IPS DF 4.7 (cell line): Measurements from ENCODE around the gene COA4.

Experiments used
- DNase-seq: peaks from one replicate; pipeline ENCODE4 v3.0.0-alpha.2; 2013; ENCODE audit warnings: low spot score; ENCODE audit errors: extremely low read depth

Gene COA4

GRCh38 chr11:73876424-73877310 lies at the start of gene COA4, which contains the start of gene PAAF1:
TSS of gene COA4 (minus strand) at chr11:73876846. CDS start at chr11:73873378, 3,468 bp downstream.
TSS of gene PAAF1 (plus strand) at chr11:73876999. CDS start at chr11:73877022, 23 bp downstream.
- DNase-seq, result peak; percentile 92

DNA sequence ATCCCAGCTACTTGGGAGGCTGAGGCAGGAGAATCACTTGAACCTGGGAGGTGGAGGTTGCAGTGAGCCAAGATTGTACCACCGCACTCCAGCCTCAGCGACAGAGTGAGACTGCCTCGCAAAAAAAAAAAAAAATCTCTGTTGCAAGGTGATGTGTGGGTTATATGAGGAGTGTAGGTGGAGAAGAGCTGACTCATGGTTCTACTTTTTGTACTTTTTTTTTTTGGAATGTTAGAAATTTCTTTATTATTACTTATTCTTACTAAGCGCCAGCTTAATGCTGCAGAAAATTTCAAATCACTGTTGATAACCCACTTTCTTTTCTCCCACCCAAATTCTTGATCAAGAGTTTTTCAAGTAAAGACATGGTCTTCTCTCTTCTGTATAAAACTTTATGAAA lies 44.5 kb upstream of the COA4 start:
- DNase-seq, result no peak

DNA sequence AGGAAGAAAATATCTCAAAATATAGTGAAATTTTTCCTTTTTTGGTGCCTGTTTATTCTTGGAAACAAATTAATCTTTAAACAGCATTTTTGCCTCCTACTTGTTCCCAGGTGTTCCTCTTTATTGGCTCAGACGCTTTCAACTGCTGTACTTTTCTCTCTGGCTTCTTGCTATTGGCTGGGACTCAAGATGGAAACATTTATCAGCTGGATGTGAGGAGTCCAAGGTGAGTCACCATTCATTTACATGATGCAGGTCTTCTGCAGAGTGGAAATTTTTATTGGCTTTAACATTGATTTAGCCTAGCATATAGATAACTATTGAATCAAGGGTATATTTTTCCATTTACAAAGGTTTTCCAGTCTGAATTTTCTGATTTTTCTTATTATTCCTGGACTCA lies 39.8 kb upstream of the COA4 start:
- no peak for DNase-seq

- DNase-seq, result no peak
These were observed 37.6 kb upstream of the COA4 start for GRCh38 chr11:73914284-73914683.

DNA sequence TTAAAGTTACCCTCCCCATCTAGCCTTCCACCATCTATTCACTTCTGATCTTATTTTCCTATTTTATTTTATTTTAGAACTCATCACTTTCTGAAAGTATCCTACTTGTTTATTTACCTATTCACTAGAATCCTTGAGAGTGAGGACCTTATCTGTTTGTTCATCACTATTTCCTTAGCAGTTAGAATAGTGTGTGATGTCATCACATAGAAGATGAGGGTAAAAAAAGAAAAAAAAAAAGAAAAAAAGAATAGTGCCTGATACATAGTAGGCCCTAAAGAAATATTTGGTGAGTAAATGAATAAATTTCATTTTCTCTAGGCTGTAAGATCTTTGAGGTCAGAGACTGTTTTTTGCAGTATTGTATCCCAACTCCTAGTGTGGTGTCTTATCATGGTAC lies 36.8 kb upstream of the COA4 start:
- DNase-seq, result no peak

GRCh38 chr11:73912026-73912425 lies 35.4 kb upstream of the COA4 start:
- DNase-seq, result no peak

GRCh38 chr11:73907191-73907590 lies 30.5 kb upstream of the COA4 start:
- no peak for DNase-seq

GRCh38 chr11:73902303-73902702 lies 25.7 kb upstream of the COA4 start:
- DNase-seq, result no peak

- DNase-seq, result no peak
These were observed 18.2 kb upstream of the COA4 start for GRCh38 chr11:73894725-73895335.

- DNase-seq, result no peak
These were observed 16.4 kb upstream of the COA4 start for GRCh38 chr11:73893041-73893440.

DNA sequence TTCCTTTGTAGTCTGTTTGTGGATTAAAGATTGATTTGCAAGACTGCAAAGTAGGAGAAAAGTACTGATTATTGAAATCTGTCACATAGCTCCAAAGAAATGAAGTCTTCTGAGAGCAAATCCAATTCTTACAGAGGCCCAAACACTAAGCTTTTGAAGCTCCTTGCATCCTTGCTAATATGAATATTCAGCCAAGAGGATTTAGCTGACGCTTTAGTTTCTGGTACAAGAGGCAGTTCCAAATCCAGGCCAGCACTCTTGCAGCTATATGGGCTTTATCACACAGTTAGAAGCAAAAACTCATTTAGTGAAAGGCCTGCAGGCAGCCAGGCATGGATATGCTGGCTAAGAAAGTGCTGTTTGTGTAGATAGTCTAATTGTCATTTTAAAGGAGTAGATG lies 12.9 kb upstream of the COA4 start:
- DNase-seq, result no peak

- no peak for DNase-seq
These were observed 12.4 kb upstream of the COA4 start for GRCh38 chr11:73889019-73889418.

GRCh38 chr11:73888244-73888643 lies 11.6 kb upstream of the COA4 start:
- no peak for DNase-seq

DNA sequence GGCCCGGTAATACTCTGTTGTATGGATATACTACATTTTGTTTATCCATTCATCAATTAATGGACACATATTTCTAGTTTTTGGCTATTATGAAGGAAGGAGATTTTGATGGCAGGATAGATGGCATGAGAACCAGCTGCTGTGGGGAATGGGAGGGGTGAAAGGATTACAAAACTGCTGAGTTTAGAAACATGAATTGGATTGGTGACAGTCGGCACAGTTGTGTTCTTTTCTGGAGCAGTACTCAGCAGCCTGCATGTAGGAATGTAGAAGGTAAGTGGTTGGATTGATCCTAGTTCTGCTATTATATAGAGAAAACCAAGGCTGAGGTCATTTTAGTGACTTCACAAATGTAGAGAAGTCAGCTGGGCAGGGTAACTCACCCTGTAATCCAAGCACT lies 7.2 kb upstream of the COA4 start:
- no peak for DNase-seq

DNA sequence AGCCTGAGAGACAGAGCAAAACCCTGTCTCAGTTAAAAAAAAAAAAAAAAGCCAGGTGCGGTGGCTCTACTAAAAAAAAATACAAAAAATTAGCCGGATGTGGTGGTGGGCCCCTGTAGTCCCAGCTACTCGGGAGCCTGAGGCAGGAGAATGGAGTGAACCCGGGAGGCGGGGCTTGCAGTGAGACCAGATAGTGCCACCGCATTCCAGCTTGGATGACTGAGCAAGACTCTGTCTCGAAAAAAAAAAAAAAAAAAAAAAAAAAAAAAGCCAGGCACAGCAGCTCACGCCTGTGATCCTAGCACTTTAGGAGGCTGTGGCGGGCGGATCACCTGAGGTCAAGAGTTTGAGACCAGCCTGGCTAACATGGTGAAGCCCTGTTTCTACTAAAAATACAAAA lies 3.8 kb upstream of the COA4 start:
- peak; percentile 9 for DNase-seq

DNA sequence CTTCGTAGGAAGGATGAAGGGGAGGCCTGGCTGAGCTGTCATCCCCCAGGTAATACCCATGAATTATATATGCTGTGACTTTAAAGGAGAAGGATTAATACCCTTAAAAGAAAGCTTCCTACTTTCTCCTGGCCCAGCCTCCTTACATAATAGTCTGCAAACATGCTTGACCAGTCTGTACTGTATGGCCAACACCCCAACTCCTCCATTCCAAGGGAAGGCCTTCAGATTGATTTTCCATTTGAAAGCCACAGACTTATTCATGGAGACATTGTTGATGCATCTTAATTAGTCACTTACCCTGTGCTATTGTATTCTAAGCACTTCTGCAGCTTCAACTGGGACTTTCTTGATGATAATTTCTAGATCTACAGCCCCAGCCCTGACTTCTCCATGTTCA lies 2.1 kb upstream of the COA4 start:
- no peak for DNase-seq

GRCh38 chr11:73875840-73876239 lies 806 bp downstream of the COA4 start:
- DNase-seq, result no peak

GRCh38 chr11:73875380-73875779 lies 1.3 kb downstream of the COA4 start:
- DNase-seq, result no peak

DNA sequence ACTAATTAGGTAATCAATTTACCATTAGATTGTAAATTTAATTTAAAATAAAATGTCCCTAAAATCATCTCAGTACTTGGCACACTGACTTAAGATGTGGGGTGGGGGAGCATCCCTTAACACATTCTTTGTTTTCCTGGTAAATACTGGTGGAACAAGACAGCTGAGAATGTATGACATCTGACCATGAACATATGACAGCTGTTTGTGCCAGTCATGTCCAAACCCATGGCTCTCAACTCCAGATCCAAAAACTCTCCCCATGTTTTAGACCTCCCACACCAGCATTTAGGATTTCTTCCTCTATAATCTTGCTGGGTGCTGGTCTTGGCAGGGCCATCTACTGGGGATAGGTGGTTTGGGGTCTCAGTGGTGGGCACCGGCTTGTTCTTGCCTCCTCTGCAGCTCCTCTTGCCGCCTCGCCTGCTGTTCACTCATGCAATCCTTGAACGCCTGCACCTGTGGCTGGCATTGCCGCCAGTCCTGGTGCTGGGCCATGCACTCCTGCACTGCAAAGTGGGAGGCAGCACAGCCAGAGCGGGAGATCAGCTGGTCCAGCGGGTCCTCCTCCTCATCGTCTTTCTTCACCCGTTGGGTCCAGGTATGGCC lies 3.8 kb downstream of the COA4 start:
- DNase-seq, result no peak

DNA sequence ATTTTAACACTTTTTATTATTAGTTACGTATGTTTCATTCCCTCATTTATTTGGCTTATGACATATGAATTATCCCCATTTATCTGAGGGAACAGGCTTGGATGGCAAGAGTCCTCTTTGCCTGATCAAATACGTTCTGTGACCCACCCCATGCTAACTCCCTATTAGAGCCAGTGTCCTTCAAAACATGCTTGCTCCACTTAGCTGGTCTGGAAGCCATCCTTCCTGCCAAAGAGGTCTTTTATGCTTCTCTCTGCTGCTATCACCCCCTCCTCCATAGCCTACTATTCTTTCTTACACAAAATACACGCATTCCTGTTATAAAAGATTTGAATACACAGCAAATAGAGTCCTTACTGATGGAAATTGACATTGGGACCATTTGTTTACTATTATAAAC lies 6.4 kb downstream of the COA4 start:
- DNase-seq, result no peak

DNA sequence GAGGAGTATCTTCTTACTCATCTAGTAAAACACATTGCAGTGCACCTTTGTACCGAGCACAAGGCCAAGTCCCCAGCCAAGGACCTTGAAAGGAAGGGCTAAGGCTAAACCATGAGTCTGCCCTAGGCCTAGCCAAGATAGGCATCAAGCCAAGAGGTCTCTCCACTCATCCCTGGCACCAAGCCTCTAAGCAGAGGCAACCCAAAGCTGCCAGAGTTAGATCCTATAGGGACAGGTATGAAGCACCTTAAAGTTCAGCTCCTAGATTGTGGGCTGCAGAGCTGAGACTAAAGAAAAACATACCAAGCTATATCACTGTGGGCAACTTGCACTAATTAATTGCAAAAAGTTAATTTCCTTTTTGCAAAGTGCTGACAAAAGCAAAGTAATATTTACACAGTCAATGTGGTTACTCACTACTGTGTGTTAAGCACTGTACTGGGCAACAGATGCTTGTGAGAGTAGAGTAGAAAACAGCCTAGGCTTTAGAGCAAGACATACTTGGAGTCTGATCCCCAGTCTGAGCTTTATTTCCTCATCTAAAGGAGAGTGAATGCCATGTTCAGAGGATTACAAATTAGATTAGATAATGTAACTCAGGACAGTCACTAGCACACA lies 7.2 kb downstream of the COA4 start:
- DNase-seq, result no peak

- DNase-seq, result no peak
These were observed 10.1 kb downstream of the COA4 start for GRCh38 chr11:73866586-73866996.
